ENCODE measurements around the gene FAM187B.

- TF ChIP-seq SRF (IDR thresholded peaks at IDR 0.05; ENCODE audit: low read depth, low read length) (no peak), RAD21 (IDR thresholded peaks at IDR 0.05 in 1 of 2, conservative IDR thresholded peaks at IDR 0.05 in 1 of 2; ENCODE audit: low read depth in 2 of 2, low read length in 2 of 2) (no peak), POLR2A (IDR thresholded peaks at IDR 0.05; ENCODE audit: control extremely low read depth in 1 of 2, low read depth in 2 of 2, low read length in 2 of 2) (no peak), CTCF (IDR thresholded peaks at IDR 0.05; ENCODE audit: control extremely low read depth in 1 of 3, insufficient read depth in 1 of 3, low read depth in 1 of 3, low read length in 3 of 3) (no peak), MAFK (IDR thresholded peaks at IDR 0.05; ENCODE audit: low read depth, low read length) (no peak), GABPA (IDR thresholded peaks at IDR 0.05; ENCODE audit: borderline replicate concordance, insufficient read depth, low read length) (no peak), HDAC2 (IDR thresholded peaks at IDR 0.05; ENCODE audit: borderline replicate concordance in 1 of 2, low read depth in 2 of 2, low read length in 2 of 2) (no peak; a peak in 1 of 4 replicates), E2F6 (IDR thresholded peaks at IDR 0.05) (no peak), EGR1 (IDR thresholded peaks at IDR 0.05; ENCODE audit: borderline replicate concordance, low read depth, low read length) (no peak), TCF12 (IDR thresholded peaks at IDR 0.05; ENCODE audit: low read depth, low read length) (no peak)
These were observed 22.2 kb downstream of the FAM187B start for GRCh38 chr19:35206379-35206778.
